HepG2 (cell line): ENCODE data around the gene S100Z.

Experiments used
- CTCF ChIP-seq: sonication (generic); formaldehyde crosslinking; IDR thresholded peaks from 2 replicates; pipeline ENCODE4 v1.5.0; 2020; ENCODE audit warnings: mild to moderate bottlenecking, missing genetic modification reagents, moderate library complexity
- NFATC3 ChIP-seq: sonication (generic); formaldehyde crosslinking; IDR thresholded peaks from 2 replicates; pipeline ENCODE4 v1.5.1; 2020; ENCODE audit warnings: mild to moderate bottlenecking, missing genetic modification reagents
- POLR2AphosphoS5 ChIP-seq: IDR thresholded peaks from 2 replicates; pipeline ENCODE4 v1.6.1; 2012; ENCODE audit warnings: low read depth, low read length
- RFX5 ChIP-seq: IDR thresholded peaks from 2 replicates; pipeline ENCODE4 v1.6.1; 2011; ENCODE audit warnings: low read depth, low read length, improper control_type of control experiment

- TF ChIP-seq NFATC3 (CRISPR knock-in tag) (no peak), CTCF (no peak), POLR2AphosphoS5 (no peak), RFX5 (no peak)
These were observed at the start of gene S100Z for GRCh38 chr5:76849419-76850291.
